ENCODE data around the gene NAA80.

Gene NAA80

GRCh38 chr3:50298836-50299637 is at the start of gene NAA80, which contains the start of gene HYAL3:
Gene NAA80 (minus strand): TSS chr3:50299405. CDS start chr3:50297463, 1,942 bp downstream.
Gene HYAL3 (minus strand): TSS chr3:50299405. CDS start chr3:50295602, 3,803 bp downstream.
- peak; percentile 98 for DNase-seq

GRCh38 chr3:50347187-50347813 is 48.1 kb upstream of the NAA80 start:
- DNase-seq: peak; percentile 33

- DNase-seq: peak; percentile 32
Measured at GRCh38 chr3:50345586-50346234, 46.5 kb upstream of the NAA80 start, which contains the start of gene ZMYND10. Gene ZMYND10 (minus strand): TSS chr3:50345732. CDS start chr3:50345579, 153 bp downstream.

- DNase-seq: no peak
Measured at GRCh38 chr3:50345008-50345407, 45.8 kb upstream of the NAA80 start.

GRCh38 chr3:50342813-50343633 is 43.8 kb upstream of the NAA80 start:
- DNase-seq: no peak

- DNase-seq: no peak
Measured at GRCh38 chr3:50341996-50342650, 42.9 kb upstream of the NAA80 start.

- no peak for DNase-seq
Measured at GRCh38 chr3:50341537-50341936, 42.3 kb upstream of the NAA80 start.

GRCh38 chr3:50340448-50341329 is 41.5 kb upstream of the NAA80 start, which contains the start of gene RASSF1:
Gene RASSF1 (minus strand): TSS chr3:50340836. CDS start chr3:50340805, 31 bp downstream.
- DNase-seq: no peak

- no peak for DNase-seq
Measured at GRCh38 chr3:50340147-50340447, 40.9 kb upstream of the NAA80 start.

- no peak for DNase-seq
Measured at GRCh38 chr3:50339485-50340146, 40.4 kb upstream of the NAA80 start.

GRCh38 chr3:50338965-50339364 is 39.8 kb upstream of the NAA80 start:
- no peak for DNase-seq

- DNase-seq: peak; percentile 97
Measured at GRCh38 chr3:50337175-50337861, 38.1 kb upstream of the NAA80 start.

- DNase-seq: no peak
Measured at GRCh38 chr3:50336452-50337174, 37.4 kb upstream of the NAA80 start.

- DNase-seq: no peak
Measured at GRCh38 chr3:50334339-50335075, 35.3 kb upstream of the NAA80 start.

GRCh38 chr3:50333744-50334328 is 34.6 kb upstream of the NAA80 start:
- DNase-seq: no peak

- DNase-seq: no peak
Measured at GRCh38 chr3:50331364-50331907, 32.2 kb upstream of the NAA80 start.

GRCh38 chr3:50330330-50330729 is 31.1 kb upstream of the NAA80 start:
- no peak for DNase-seq

Measured in GOT3 (cell line).